Measurements from ENCODE around the gene EMX1. TPM values are rescaled to one million over a fixed set of nuclear protein-coding genes. Genes with fewer than 3 reads are reported as not detected.

EMX1 gene
- total RNA-seq, 3 donors from 2014 or later, result 0.44 TPM; not detected in 2

DNA sequence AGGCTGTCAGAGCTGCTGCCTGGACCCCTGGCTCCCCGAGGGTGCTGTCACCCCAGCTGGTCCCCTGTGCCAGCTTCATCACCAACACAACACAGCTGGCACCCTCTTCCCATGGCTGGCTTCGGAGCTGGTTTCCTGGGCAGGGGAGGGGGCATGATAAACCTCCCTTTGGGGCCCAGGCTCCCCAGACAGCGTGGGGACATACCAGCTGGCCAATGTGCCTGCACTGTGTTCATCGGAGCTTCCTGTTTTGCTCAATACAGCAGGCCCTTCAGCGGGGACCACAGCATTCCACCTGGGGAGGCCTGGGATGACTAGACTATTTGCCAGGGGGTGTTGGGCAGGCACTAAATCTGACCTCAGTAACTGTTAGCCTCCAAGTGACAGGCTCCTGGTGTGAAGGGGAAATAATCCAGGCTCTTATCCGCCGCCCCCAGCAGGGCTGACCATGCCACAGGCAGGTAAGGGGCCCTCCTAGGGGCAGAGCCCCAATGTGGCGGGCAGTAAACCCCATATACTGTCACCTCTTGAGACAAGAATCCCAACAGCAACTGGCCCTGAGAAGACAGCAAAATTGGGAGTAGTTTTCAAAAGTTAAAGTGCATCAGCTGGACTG, 44.6 kb downstream of the EMX1 start:
- TF ChIP-seq POLR2A (IDR thresholded peaks at IDR 0.05) (no peak), POLR2AphosphoS5 (IDR thresholded peaks at IDR 0.05) (no peak)
- TF ChIP-seq, protein P1, sequence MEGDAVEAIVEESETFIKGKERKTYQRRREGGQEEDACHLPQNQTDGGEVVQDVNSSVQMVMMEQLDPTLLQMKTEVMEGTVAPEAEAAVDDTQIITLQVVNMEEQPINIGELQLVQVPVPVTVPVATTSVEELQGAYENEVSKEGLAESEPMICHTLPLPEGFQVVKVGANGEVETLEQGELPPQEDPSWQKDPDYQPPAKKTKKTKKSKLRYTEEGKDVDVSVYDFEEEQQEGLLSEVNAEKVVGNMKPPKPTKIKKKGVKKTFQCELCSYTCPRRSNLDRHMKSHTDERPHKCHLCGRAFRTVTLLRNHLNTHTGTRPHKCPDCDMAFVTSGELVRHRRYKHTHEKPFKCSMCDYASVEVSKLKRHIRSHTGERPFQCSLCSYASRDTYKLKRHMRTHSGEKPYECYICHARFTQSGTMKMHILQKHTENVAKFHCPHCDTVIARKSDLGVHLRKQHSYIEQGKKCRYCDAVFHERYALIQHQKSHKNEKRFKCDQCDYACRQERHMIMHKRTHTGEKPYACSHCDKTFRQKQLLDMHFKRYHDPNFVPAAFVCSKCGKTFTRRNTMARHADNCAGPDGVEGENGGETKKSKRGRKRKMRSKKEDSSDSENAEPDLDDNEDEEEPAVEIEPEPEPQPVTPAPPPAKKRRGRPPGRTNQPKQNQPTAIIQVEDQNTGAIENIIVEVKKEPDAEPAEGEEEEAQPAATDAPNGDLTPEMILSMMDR (IDR thresholded peaks at IDR 0.05), result no peak
- intact Hi-C loops (cut with DNase I; ENCODE audit: low total_unique reads), result loop anchor here (5.0 kb wide), 1 partner anchor 1080 kb away; no protein-coding TSS in a partner anchor
- Histone ChIP-seq H3K4me1 (no peaks in the 10 kb centered on the region), H3K36me3 (no peaks in the 10 kb centered on the region), H3K27me3 (no peaks in the 10 kb centered on the region), H3K4me3 (no peak overlapping the region), H3K9me3 (no peaks in the 10 kb centered on the region), H3K27ac (no peak overlapping the region)
- no peak for DNase-seq (ENCODE audit: low spot score in 2 of 2)

DNA sequence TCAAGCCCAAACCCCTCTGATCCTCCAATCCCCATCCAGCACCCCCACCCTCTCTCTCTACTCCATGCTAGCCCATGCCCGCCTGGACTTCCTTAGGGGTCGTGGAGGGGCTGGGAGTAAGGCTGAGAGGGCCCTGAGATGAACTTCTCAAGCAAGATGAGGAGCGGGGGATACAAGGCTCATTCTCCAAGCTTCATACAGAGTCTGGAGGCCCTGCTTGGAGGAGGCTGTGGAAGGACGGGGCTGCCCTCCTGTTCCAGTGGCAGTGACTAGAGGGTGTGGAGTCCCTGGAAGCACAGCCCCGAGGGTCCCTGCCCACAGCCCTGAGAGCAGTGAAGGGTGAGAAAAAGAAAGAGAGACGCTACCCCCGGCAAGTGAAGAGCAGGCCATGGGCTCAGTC, 45.6 kb downstream of the EMX1 start:
- no peaks in the 10 kb centered on the region for H3K36me3 ChIP-seq
- intact Hi-C loops (cut with DNase I; ENCODE audit: low total_unique reads), result loop anchor here (5.0 kb wide), 1 partner anchor 1079 kb away; no protein-coding TSS in a partner anchor

DNA sequence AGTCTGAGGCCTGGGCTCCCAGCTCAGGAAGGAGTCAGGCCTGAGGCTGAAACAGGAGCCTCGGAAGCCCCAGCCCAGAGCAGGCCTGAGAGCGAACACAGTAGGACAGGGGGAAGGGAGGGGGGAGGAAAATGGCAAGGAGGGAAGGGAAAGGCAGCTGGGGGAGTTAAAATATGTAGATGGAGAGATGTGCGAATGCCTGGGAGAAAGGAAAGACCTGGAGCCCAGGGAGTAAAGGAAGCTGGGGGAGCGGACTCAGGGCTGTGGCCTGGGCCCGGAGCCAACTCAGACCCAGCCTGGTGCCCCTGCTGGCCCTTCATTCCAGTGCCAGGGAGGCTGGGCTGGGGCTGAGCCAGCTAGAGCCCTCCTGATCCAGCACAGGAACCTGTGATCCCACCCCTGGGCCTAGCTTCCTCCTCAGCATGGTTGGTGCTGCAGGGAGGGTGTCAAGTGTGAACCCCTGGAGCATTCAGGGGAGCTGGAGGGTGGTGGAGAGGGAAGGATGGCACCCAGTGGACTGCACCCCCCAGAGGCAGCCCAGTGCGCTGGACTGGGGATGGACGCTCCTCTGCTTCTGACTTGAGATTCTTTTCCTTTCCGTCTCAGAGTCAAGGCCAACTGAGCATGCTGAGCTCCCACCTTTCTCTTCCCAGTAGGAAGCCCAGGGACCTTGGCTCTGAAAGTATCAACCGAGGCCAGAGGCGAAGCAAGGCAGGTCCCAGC, 46.3 kb downstream of the EMX1 start:
- TF ChIP-seq, protein P1 (IDR thresholded peaks at IDR 0.05), result no peak
- no peak for TF ChIP-seq POLR2AphosphoS5 (IDR thresholded peaks at IDR 0.05)
- TF ChIP-seq POLR2A (IDR thresholded peaks at IDR 0.05), result no peak
- Histone ChIP-seq H3K9me3 (no peaks in the 10 kb centered on the region), H3K27me3 (no peaks in the 10 kb centered on the region), H3K4me3 (no peak overlapping the region), H3K27ac (no peak overlapping the region), H3K4me1 (no peaks in the 10 kb centered on the region), H3K36me3 (no peaks in the 10 kb centered on the region)
- intact Hi-C loops (cut with DNase I; ENCODE audit: low total_unique reads), result loop anchor here (5.0 kb wide), 1 partner anchor 1079 kb away; no protein-coding TSS in a partner anchor
- no peak for DNase-seq (ENCODE audit: low spot score in 2 of 2)

More for the DNA sequence above, 45.6 kb downstream of the EMX1 start:
- Histone ChIP-seq H3K4me3 (no peak overlapping the region), H3K27me3 (no peaks in the 10 kb centered on the region), H3K4me1 (no peaks in the 10 kb centered on the region), H3K27ac (no peak overlapping the region), H3K9me3 (no peaks in the 10 kb centered on the region)
- DNase-seq (ENCODE audit: low spot score in 2 of 2), result no peak
- TF ChIP-seq POLR2A (IDR thresholded peaks at IDR 0.05) (no peak), POLR2AphosphoS5 (IDR thresholded peaks at IDR 0.05) (no peak)
- TF ChIP-seq, protein P1 (IDR thresholded peaks at IDR 0.05), result no peak

DNA sequence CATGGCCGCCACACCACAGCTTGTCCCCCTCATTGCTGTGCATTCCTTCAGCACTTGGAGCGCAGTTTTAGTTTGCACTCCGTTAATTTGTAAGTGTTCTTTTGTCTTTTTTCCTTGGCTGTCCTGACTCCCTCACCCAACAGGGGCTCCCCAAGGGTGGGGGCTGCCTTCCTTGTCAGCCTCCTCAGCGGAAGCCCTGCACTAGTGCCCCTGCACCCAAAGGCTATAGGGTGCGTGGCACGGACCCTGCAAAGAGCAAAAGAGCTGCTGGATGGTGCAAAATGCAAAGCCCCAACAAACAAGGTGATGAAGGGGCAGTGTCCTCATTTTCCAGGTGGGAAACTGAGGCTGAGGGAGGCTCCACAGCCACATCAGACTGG, 46.8 kb downstream of the EMX1 start:
- Histone ChIP-seq H3K9me3 (no peaks in the 10 kb centered on the region), H3K27ac (no peak overlapping the region), H3K36me3 (no peaks in the 10 kb centered on the region), H3K4me1 (no peaks in the 10 kb centered on the region), H3K27me3 (no peaks in the 10 kb centered on the region), H3K4me3 (no peak overlapping the region)
- intact Hi-C loops (cut with DNase I; ENCODE audit: low total_unique reads), result loop anchor here (5.0 kb wide), 1 partner anchor 1078 kb away; no protein-coding TSS in a partner anchor
- TF ChIP-seq, protein P1 (IDR thresholded peaks at IDR 0.05), result no peak
- TF ChIP-seq POLR2AphosphoS5 (IDR thresholded peaks at IDR 0.05), result no peak
- TF ChIP-seq POLR2A (IDR thresholded peaks at IDR 0.05), result no peak
- DNase-seq (ENCODE audit: low spot score in 2 of 2), result no peak

DNA sequence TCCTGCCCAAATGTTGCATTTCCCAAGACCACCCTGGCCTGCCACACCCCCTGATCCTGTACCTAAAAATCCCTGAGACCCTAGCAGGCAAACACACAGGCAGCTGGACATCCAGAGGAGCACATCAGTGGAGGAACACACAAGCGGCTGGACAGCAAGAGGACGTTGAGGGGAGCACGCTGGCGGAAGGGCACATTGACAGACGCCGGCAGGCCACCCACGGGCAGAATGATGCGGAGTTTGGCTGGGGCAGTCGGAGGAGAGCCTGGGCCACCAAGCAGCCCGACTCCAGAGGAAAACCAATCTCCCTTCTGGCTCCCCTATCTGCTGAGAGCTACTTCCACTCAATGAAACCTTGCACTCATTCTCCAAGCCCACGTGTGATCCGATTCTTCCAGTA, 47.7 kb downstream of the EMX1 start:
- DNase-seq (ENCODE audit: low spot score in 2 of 2), result no peak
- TF ChIP-seq POLR2A (IDR thresholded peaks at IDR 0.05) (no peak), POLR2AphosphoS5 (IDR thresholded peaks at IDR 0.05) (no peak)
- TF ChIP-seq, protein P1 (IDR thresholded peaks at IDR 0.05), result no peak
- H3K36me3 ChIP-seq, result no peaks in the 10 kb centered on the region

More for the DNA sequence above, 47.7 kb downstream of the EMX1 start:
- H3K4me3 ChIP-seq, result no peak overlapping the region
- no peak overlapping the region for H3K27ac ChIP-seq
- H3K27me3 ChIP-seq, result no peaks in the 10 kb centered on the region
- no peaks in the 10 kb centered on the region for H3K9me3 ChIP-seq
- intact Hi-C loops (cut with DNase I; ENCODE audit: low total_unique reads), result no loop called here
- H3K4me1 ChIP-seq, result no peaks in the 10 kb centered on the region

Measured in breast epithelium (tissue), 4 donors.